Measurements from ENCODE around the gene YWHAG.
A peak's percentile ranks its signal among the peaks of the same experiment; 100 is the strongest.

YWHAG gene

GRCh38 chr7:76283254-76284159 is 75.3 kb downstream of the YWHAG start:
- no peaks in the 10 kb centered on the region for H3K36me3 ChIP-seq (ENCODE audit: insufficient read depth, low read depth, low read length)
- H3K9ac ChIP-seq (ENCODE audit: low read depth, low read length): no peak overlapping the region
- peaks cover 48% of the 10 kb centered on the region for H3K27me3 ChIP-seq (ENCODE audit: insufficient read depth, low read length)
- no peaks in the 10 kb centered on the region for H3K9me3 ChIP-seq (ENCODE audit: insufficient read depth, low read depth, low read length)
- peaks cover 7% of the 10 kb centered on the region; the same call in 1 of the 2 replicates for H3K4me1 ChIP-seq (ENCODE audit: insufficient read depth, low read length)
- H3K27ac ChIP-seq (ENCODE audit: low read length): no peak overlapping the region
- peak overlapping the region; percentile 68; the same call in 1 of the 2 replicates for H3K4me3 ChIP-seq (ENCODE audit: low read length)

GRCh38 chr7:76282344-76283253 is 76.2 kb downstream of the YWHAG start:
- H3K9me3 ChIP-seq (ENCODE audit: insufficient read depth, low read depth, low read length): no peaks in the 10 kb centered on the region
- H3K4me1 ChIP-seq (ENCODE audit: insufficient read depth, low read length): peaks cover 7% of the 10 kb centered on the region; the same call in 1 of the 2 replicates
- H3K36me3 ChIP-seq (ENCODE audit: insufficient read depth, low read depth, low read length): no peaks in the 10 kb centered on the region
- no peak overlapping the region; the same call in 1 of the 2 replicates for H3K9ac ChIP-seq (ENCODE audit: low read depth, low read length)
- H3K4me3 ChIP-seq (ENCODE audit: low read length): peak overlapping the region; percentile 68
- H3K27ac ChIP-seq (ENCODE audit: low read length): no peak overlapping the region
- H3K27me3 ChIP-seq (ENCODE audit: insufficient read depth, low read length): peaks cover 51% of the 10 kb centered on the region

- Histone ChIP-seq H3K36me3 (ENCODE audit: insufficient read depth, low read depth, low read length) (no peaks in the 10 kb centered on the region), H3K27ac (ENCODE audit: low read length) (no peak overlapping the region), H3K9me3 (ENCODE audit: insufficient read depth, low read depth, low read length) (no peaks in the 10 kb centered on the region), H3K4me1 (ENCODE audit: insufficient read depth, low read length) (peaks cover 7% of the 10 kb centered on the region; the same call in 1 of the 2 replicates), H3K27me3 (ENCODE audit: insufficient read depth, low read length) (peaks cover 55% of the 10 kb centered on the region), H3K4me3 (ENCODE audit: low read length) (peak overlapping the region; percentile 68), H3K9ac (ENCODE audit: low read depth, low read length) (no peak overlapping the region; the same call in 1 of the 2 replicates)
These were observed 77.0 kb downstream of the YWHAG start for GRCh38 chr7:76281706-76282343.

GRCh38 chr7:76281006-76281705 is 77.6 kb downstream of the YWHAG start:
- Histone ChIP-seq H3K9me3 (ENCODE audit: insufficient read depth, low read depth, low read length) (no peaks in the 10 kb centered on the region), H3K9ac (ENCODE audit: low read depth, low read length) (no peak overlapping the region), H3K36me3 (ENCODE audit: insufficient read depth, low read depth, low read length) (no peaks in the 10 kb centered on the region), H3K27ac (ENCODE audit: low read length) (no peak overlapping the region), H3K4me1 (ENCODE audit: insufficient read depth, low read length) (peaks cover 7% of the 10 kb centered on the region; the same call in 1 of the 2 replicates), H3K27me3 (ENCODE audit: insufficient read depth, low read length) (peaks cover 62% of the 10 kb centered on the region), H3K4me3 (ENCODE audit: low read length) (peak overlapping the region; percentile 62)

GRCh38 chr7:76280408-76280807 is 78.4 kb downstream of the YWHAG start:
- H3K4me1 ChIP-seq (ENCODE audit: insufficient read depth, low read length): peaks cover 7% of the 10 kb centered on the region; the same call in 1 of the 2 replicates
- H3K4me3 ChIP-seq (ENCODE audit: low read length): peak overlapping the region; percentile 62; the same call in 1 of the 2 replicates
- no peak overlapping the region for H3K9ac ChIP-seq (ENCODE audit: low read depth, low read length)
- no peaks in the 10 kb centered on the region for H3K36me3 ChIP-seq (ENCODE audit: insufficient read depth, low read depth, low read length)
- H3K27ac ChIP-seq (ENCODE audit: low read length): no peak overlapping the region
- no peaks in the 10 kb centered on the region for H3K9me3 ChIP-seq (ENCODE audit: insufficient read depth, low read depth, low read length)
- H3K27me3 ChIP-seq (ENCODE audit: insufficient read depth, low read length): peaks cover 62% of the 10 kb centered on the region

- peaks cover 67% of the 10 kb centered on the region for H3K27me3 ChIP-seq (ENCODE audit: insufficient read depth, low read length)
- no peak overlapping the region for H3K27ac ChIP-seq (ENCODE audit: low read length)
- no peaks in the 10 kb centered on the region for H3K36me3 ChIP-seq (ENCODE audit: insufficient read depth, low read depth, low read length)
- H3K9ac ChIP-seq (ENCODE audit: low read depth, low read length): no peak overlapping the region
- no peak overlapping the region for H3K4me3 ChIP-seq (ENCODE audit: low read length)
- peaks cover 7% of the 10 kb centered on the region; the same call in 1 of the 2 replicates for H3K4me1 ChIP-seq (ENCODE audit: insufficient read depth, low read length)
- no peaks in the 10 kb centered on the region for H3K9me3 ChIP-seq (ENCODE audit: insufficient read depth, low read depth, low read length)
These were observed 80.3 kb downstream of the YWHAG start for GRCh38 chr7:76278540-76278939.

Measured in iPS-20b (cell line).